RWPE1 (cell line): Measurements from ENCODE around the gene ZMIZ1.

ENCODE experiments used
- CTCF ChIA-PET: fragments of 350-600 bp; sonication (Branson Sonifier 250); formaldehyde crosslinking; extraction: SDS; loops from one replicate; lab custom pipeline; 2021; lab: Yijun Ruan, JAX
- POLR2A ChIA-PET: fragments of 400-600 bp; formaldehyde crosslinking; extraction: SDS; loops from one replicate; lab custom pipeline; 2020; ENCODE audit warnings: antibody characterized with exemption; ENCODE audit not compliant: low non-redundant PET; lab: Yijun Ruan, JAX
- DNase-seq: peaks from one replicate; pipeline ENCODE4 v3.0.0; 2012; ENCODE audit warnings: low spot score
- H3K27ac ChIP-seq: fragments of 450-650 bp; 2 replicates; pipeline ENCODE4 v1.5.1; 2017
- CTCF ChIP-seq: fragments of 450-650 bp; conservative IDR thresholded peaks from 2 replicates; pipeline ENCODE4 v1.5.1; 2017; ENCODE audit warnings: low read depth, mild to moderate bottlenecking

ZMIZ1 gene

GRCh38 chr10:79301754-79302530 lies 233.2 kb downstream of the ZMIZ1 start:
- no peak for DNase-seq
- ChIA-PET POLR2A (no interaction called here), CTCF (interaction anchor here (0.6 kb wide), 2 partner anchors 64 to 139 kb away, joined by 3 read pairs; no protein-coding TSS in a partner anchor)
- TF ChIP-seq CTCF, result no peak
- peak overlapping the region; percentile 16 for H3K27ac ChIP-seq

DNA sequence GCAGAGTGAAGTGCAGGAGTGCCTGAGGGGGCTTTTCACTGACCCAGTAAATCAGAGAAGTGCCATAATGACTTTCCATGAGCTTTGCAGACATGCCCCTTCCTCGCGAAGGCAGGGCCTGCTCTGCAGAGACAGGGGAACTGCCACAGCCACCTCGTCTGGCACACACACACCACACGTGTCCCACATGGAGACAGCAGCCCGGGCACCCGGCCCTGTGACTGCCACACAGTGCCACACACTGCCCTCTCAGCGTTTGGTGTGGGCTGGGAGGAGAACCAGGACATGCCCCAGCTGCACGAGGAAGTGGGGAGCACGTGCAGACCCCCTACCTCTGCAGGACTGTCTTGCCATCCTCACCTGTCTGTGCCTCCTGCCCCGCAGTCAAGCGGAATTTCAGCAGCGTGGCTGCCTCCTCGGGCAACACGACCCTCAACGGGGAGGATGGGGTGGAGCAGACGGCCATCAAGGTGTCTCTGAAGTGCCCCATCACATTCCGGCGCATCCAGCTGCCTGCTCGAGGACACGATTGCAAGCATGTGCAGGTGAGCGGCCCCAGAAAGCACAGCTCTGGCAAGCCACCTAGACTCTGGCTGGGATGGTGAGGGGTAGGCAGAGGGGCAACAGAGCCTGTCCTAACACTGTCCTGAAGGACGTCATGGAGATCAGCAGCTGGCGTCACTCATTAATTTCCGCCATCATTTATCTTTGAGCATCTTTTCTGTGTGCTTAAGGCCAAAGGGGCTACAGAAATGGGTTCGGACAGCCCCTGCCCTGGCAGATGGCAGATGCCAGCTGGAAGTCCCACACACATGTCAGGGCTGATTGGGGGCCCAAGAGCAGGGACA lies 235.1 kb downstream of the ZMIZ1 start:
- ChIA-PET POLR2A (interaction anchor here (0.6 kb wide), 1 partner anchor 237 kb away, joined by 5 read pairs; no protein-coding TSS in a partner anchor), CTCF (no interaction called here)
- H3K27ac ChIP-seq, result peak overlapping the region; percentile 32
- DNase-seq, result no peak
- TF ChIP-seq CTCF, result no peak

- ChIA-PET CTCF (no interaction called here), POLR2A (no interaction called here)
Observed at GRCh38 chr10:79304479-79305087, 235.8 kb downstream of the ZMIZ1 start.

DNA sequence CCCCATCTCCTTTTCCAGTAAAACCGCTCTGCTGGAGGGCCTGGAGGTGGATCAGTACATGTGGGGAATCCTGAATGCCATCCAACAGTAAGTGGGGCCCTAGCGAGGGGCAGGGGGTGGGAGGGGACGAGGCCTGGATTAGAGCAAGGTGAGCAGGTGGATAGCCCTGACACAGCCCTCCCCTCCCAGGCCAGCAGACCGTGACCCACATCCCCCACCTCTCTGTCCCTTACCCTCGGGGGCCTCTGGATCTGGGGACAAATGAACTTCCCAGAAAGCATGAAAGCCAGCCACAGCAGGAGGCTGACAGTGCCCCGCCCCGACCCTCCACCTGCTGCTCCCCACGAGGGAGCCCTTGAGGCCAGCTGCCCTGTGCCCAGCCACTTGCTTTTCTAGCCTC lies 236.7 kb downstream of the ZMIZ1 start:
- no peak overlapping the region for H3K27ac ChIP-seq
- no peak for DNase-seq
- TF ChIP-seq CTCF, result no peak
- CTCF ChIA-PET, result no interaction called here
- POLR2A ChIA-PET, result no interaction called here

More at GRCh38 chr10:79304479-79305087, 235.8 kb downstream of the ZMIZ1 start:
- no peak for TF ChIP-seq CTCF
- DNase-seq, result no peak
- H3K27ac ChIP-seq, result peak overlapping the region; percentile 32

DNA sequence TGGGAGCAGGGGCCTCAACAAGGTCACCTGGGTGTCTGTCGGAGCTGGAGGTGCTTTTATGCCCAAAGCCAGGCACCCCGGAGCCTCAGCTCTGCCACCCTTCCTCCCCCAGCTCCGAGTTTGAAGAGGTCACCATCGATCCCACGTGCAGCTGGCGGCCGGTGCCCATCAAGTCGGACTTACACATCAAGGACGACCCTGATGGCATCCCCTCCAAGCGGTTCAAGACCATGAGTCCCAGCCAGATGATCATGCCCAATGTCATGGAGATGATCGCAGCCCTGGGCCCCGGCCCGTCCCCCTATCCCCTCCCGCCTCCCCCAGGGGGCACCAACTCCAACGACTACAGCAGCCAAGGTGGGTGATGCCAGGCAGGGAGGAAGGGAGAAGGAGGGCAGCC lies 237.2 kb downstream of the ZMIZ1 start:
- DNase-seq, result no peak
- ChIA-PET POLR2A (no interaction called here), CTCF (no interaction called here)
- peak overlapping the region; percentile 44; the same call in 1 of the 2 replicates for H3K27ac ChIP-seq
- TF ChIP-seq CTCF, result no peak

GRCh38 chr10:79306644-79307220 lies 238.0 kb downstream of the ZMIZ1 start:
- TF ChIP-seq CTCF, result no peak
- H3K27ac ChIP-seq, result peak overlapping the region; percentile 44
- ChIA-PET POLR2A (no interaction called here), CTCF (no interaction called here)
- no peak for DNase-seq
